Measurements from ENCODE around the gene PLCD1.
"Not testable (repeated sequence)": the region's sequence is repeated elsewhere in the genome, so short reads cannot be mapped to it uniquely, and the experiment has no call there.

PLCD1 gene

DNA sequence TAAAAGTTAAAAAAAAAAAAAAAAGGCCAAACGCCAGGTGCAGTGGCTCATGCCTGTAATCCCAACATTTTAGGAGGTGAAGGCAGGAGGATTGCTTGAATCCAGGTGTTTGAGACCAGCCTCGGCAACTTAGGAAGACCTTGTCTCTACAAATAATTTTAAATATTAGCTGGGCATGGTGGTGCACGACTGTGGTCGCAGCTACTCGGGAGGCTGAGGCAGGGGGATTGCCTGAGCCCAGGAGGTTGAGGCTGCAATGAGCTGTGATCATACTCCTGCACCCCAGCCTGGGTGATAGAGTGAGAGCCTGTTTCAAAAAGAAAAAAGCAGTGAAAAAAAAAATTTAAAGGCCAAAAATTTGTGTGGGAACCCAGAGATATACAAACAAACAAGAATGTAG, 6.8 kb upstream of the PLCD1 start:
- no peak for DNase-seq

GRCh38 chr3:38034335-38034734, 4.9 kb upstream of the PLCD1 start:
- not testable (repeated sequence) for DNase-seq

- DNase-seq = not testable (repeated sequence)
These were observed 4.1 kb upstream of the PLCD1 start for GRCh38 chr3:38033586-38033985.

DNA sequence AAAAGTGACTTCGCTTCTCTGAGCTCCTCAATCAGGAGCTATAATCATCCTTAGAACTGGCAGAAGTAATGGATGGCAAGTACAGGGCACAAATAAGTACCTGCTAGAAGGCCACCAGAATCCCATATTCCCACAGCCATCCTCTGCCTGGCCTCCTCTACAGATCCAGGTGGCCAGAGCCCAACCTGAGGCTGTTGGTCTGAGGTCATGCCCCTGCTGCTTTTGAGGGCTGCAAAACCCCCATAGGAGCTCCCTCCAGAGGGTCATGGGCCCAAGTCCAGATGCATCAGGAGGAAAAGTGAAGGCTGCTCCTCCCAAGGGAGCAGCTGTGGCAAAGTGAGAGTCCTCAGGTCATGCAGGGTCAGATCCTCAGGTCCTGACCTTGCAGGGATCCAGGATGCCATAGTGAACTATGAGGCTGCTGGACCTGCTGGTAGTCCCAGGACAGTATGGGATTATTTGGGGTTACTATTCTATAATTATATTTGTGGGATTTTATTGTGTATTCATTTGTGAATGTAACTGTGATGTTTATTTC, 3.0 kb upstream of the PLCD1 start:
- DNase-seq = no peak

GRCh38 chr3:38031022-38031994, 1.9 kb upstream of the PLCD1 start:
- DNase-seq = no peak

DNA sequence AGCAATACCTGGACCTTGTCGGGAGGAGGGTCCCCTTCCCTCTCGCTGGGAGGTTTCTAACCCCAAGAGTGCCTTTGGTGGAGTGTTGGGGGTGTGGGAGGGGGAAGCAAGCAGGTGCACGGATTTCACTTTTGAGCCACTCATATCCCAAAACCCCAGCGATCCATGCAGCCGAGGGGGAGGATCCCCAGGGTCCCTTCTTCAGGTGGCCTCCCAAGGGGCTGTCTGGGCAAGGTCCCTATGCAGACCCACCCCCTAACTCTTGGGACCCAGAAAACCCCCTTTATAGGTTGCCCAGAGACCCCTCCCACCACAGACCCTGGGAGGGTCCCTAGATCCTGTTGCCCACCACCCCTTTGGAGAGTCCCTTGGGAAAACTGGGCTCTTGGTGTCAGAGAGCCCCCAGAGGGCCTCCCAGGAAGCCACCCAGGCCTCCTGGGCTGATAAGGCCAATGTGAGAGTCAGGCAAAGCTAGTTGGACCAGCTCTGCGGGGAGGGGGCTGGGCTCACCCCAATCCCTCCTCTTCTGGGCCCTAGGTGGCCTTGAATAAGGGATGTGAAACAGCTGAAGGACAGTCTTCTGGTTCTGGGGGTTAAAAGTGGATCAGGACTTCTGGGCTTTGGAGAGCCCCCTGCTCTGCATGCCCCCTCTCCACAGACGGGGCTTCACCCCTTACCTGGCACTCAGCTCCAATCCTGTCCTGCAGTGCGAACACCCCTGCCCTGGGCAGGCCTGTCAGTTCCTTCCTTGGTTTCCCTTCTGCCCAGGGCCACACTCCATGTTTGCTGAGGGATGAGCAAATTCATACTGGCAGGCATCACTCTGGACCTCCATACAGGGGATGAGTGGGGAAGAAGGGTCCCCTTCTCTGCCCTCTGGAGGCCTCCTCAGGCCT, 932 bp upstream of the PLCD1 start:
- no peak for DNase-seq

DNA sequence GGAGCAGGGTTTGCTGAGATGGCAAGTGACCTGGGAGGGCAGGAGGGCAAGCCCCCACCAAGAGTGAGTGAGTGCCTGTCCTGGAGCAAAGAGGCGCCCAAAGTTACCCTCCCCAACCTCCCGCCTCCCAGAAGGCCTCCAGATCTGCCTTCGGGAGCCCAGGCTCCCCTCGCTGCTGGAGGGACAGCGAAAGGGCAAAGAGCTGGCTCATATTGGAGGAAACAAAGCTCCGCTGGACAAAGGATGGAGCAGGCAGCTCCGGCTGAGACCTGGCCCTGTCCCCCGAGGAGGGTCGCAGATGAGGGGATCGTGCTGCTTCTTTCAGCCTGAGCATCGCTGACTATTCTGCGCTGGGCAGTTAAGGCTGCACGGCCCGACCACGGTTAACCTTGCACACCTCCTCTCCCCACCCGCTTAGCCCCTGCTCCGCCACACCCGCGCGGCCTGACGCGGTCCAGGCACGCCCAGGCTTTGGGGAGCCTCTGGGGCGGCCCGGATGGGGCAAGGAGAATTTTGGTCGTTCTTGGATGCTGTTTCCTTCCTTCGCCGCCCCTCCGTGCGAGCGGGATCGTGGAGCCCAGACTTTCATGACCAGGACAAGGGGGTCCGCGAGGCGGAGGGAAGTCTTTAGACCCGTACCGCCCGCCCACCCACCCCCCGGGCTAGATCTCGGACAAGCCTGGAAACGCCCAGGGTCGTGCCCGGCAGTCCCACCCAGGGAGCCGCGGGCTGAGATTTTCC, 651 bp downstream of the PLCD1 start:
- no peak for DNase-seq

DNA sequence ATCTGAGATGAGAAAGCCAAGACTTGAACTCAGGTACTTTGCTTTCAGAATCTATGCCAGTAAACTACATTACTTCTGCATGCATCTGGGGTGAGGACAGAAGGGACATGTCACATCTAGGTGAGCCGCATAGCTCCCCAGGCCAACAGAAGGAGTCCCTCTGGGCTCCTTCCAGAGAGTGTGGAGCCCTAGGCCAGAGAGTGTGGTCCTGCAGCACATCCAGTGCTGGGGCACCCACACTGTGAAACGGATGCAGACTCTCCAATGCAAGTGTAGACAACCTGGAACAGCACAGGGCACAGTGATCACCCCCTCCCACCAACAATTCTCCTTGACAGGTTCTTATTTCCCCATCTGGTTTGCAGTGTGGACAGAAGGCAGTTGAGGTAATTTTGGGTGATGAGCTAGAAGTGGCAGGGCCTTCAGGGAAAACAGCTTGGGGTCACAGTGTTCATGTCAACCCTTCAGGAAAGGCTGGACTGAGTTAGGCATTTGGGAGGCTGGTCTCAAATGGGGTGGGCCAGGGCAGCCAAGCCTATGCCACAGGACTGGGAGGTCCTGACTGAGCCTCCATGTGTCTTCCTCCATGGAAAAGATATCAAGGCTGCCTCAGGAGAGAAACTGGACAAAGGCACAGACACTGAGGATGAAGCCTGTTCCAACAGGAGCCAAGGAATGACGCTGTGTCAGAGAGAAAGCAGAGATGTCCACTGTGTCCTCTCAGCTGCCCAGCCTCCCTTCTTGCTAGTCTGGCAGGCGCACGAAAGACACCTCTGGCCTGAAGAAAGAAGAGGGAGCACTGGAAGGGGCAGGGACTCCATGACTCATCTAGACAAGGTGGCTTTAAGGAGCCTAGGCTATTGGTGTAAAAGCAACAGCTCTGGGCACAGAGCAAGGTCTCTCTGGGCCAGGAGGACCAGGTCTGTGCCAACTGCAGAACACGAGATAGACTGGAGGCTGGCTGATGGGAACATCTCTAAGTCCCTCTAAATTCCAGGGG, 1.7 kb downstream of the PLCD1 start:
- DNase-seq = no peak

- no peak for DNase-seq
These were observed 2.6 kb downstream of the PLCD1 start for GRCh38 chr3:38026856-38027255.

DNA sequence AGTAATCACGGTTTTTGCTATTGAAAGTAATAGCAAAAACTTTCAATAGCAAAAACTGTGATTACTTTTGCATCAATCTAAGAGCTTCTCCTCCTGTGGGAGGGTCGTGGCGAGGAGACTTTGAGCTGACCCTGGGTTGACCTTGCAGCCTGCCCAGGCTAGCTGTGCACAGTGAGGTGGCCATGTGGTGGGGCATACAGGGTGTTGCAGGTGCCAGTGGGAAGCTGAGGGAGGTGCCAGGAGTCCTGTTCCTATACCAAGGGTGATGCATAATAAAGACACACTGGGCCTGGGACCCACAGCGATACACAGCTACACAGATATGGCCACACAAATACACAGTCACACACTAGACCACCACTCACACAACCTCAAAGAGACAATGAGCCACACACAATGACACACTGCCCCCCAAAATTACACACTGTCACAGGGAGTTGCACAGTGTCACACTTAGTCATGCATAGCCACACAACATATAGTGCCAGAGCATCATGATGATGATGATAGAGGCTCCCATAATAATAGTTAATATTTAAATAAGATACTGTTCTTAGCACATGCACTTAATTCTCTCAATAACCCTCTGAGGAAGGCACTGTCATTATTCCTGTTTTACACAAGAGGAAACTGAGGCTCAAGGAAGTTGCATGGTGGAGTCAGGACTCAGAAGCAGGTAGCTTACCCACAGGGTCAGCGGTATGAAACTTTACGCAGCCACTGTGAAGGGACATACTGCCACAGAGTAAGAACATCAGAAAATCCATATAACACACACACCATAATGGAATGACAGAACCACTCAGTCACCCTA, 6.3 kb downstream of the PLCD1 start:
- no peak for DNase-seq

DNA sequence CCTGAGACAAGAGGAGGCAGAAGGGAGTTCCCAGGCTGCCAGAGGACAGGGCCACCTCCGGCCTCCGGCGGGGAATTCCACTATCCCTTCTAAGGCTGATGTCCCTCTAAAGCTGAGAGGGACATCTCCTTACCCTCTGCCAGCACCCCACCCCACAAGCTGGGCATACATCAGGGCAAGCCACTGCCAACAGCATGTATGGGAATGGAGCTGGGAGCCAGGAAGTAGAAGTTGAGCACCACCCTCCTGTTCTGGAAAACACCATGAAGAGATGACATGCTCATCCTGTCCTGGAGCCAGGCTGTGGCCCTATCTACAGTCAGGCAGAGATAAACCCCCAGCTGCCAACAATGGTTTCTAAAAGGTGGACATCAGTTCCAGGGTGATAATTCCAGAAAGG, 7.1 kb downstream of the PLCD1 start:
- no peak for DNase-seq

GRCh38 chr3:38021196-38021595, 8.2 kb downstream of the PLCD1 start:
- DNase-seq = no peak

- DNase-seq = no peak
These were observed 9.1 kb downstream of the PLCD1 start for GRCh38 chr3:38020342-38020726.

DNA sequence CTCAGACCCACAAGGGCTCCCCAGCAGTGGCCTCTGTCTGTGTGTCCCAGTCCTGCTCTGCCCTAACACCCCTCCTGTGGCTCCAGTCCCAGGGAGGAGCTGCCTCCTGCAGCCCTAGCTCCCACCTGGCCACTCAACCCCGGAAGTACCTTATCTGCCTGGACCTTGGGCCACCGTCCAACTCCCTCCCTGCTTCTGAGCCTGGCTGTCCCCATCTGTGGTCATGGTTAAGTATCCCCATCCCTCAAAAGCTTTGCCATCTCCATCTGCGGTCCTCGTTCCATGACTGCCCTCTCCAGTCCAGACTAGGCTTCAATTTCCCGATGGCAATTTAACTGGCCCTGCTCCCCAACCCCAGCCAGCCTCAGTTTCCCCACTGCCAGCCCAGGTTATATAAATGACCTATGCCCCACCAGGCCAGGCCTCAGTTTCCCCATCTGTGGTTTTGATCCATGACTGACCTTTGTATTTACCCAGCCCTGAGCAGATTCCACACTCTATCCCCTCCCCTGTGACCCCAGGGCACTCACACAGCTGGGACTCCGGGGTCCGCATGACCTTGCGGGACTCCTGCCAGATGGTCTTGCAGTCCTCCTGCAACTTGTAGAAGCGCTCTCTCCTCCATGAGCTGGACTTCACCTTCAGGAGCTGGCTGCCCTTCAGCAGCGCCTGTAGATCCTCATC, 9.6 kb downstream of the PLCD1 start:
- no peak for DNase-seq

- no peak for DNase-seq
These were observed 10.9 kb downstream of the PLCD1 start for GRCh38 chr3:38018296-38019266.

DNA sequence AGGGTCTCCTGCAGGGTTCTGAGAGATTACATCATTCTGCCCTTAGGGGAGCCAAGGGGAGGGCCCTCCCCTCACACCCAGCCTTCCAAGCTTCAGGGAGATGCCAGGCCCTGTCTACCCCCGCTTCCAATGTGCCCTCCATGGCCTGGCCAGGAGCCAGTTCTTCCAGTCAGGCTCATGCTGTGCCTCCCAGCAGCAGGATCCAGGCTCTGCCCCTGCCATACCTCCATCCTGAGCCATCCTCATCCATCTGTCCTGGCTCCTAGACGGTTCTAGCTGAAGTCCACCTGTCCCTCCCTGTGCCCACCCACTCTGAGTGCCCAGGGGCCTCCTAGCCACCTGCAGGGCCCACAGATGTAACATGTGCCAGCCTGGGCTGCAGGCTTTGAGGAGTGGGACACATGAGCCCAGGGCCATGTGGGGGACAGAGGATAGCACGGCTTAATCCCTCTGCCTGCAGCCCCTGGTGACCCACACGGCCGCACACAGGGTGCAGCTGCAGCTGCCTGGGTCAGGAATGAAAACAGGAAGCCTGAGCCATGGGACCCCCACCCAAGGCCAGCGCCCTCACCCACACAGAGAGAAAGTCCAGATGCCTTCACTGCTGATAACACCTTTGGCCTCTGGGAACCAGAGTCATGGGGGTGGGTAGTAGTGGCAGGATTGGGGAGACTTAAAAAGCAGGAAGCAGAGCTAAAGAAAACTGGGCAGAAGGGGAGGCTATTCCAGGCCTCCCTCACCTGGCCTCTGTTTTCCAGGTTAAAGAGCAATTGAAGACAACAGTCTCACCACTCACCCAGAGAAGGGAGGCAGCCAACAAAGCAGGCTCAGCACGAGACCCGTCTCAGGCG, 11.8 kb downstream of the PLCD1 start:
- DNase-seq = no peak

DNA sequence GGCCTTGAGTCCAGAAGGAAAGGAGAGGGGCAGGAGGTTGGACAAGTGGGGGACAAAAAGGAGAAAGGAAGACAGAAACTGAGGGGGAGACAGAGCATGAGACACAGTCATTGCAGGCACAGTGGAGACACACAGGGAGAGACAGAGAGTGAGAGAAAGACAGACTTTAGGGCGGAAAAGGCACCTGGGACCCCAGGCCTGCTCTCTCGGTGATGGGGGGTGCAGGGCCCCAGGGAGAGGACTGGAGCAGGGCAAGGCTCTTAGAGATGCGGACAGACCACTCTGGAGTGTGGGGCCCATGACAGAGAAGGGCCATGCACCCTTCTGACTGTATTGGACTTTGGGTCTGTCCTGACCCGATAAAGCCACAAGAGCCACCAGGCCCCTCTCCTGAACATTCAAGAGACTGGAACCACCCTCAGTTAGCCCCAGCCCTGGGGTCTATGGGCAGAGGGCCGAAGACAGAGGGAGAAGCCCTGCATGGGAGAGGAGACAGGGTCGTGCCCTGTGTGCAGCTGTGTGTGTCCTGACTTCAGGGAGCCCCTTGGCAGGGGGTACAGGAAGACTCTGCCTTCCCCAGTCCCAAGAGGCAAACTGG, 12.5 kb downstream of the PLCD1 start:
- DNase-seq = no peak

Measured in activated naive CD4-positive, alpha-beta T cell (primary cell).